Measurements from ENCODE around the gene PAF1.

- TF ChIP-seq POLR2A (IDR thresholded peaks at IDR 0.05) (no peak), CTCF (IDR thresholded peaks at IDR 0.05 in 8 of 11, conservative IDR thresholded peaks at IDR 0.05 in 3 of 11) (no peak), POLR2AphosphoS5 (IDR thresholded peaks at IDR 0.05) (peak in 2 of 3 donors; percentile 9 to 65)
Measured at GRCh38 chr19:39417463-39418181, 26.7 kb upstream of the PAF1 start.

All from spleen (tissue), 7 donors.